ENCODE data around the gene IFT20. TPM values are rescaled to one million over a fixed set of nuclear protein-coding genes. Genes with fewer than 3 reads are reported as not detected.

The IFT20 gene
- 10 to 100 TPM; 29.3 to 55.4 (median 33.8) TPM for total RNA-seq
- total RNA-seq (2013): 39.0 TPM
- 8.2 to 39.0 (median 22.4) reads per million in 29 experiments for total RNA-seq

GRCh38 chr17:28335201-28335958, at the start of gene IFT20, which contains the start of gene TNFAIP1:
Gene IFT20, minus strand, starts transcription at chr17:28335472. Its CDS starts 3,487 bp downstream, at chr17:28331985.
Gene TNFAIP1, plus strand, starts transcription at chr17:28335761. Its CDS starts 3,761 bp downstream, at chr17:28339522.
- CTCF ChIA-PET: interaction anchor here (0.6 to 1.8 kb wide), 11 partner anchors 13 to 616 kb away, joined by 3 to 15 read pairs (median 4); partner anchors contain the start of genes LYRM9 (in 1 of the 2), POLDIP2 (in 1 of the 2) and TMEM97 (in 1 of the 2)
- Histone ChIP-seq H3K27me3 (replicated peaks in 1 of 2; ENCODE audit: control insufficient read depth in 2 of 2, extremely low read depth in 1 of 2, insufficient read depth in 2 of 2, low read length in 1 of 2) (no peaks in the 10 kb centered on the region), H3K36me3 (ENCODE audit: control insufficient read depth in 2 of 2, extremely low read depth in 1 of 2, insufficient read depth in 1 of 2, low read length in 1 of 2) (peaks cover 10 to 32% of the 10 kb centered on the region in 2 donors), H3K4me3 (ENCODE audit: control insufficient read depth in 1 of 2, extremely low read depth in 1 of 2, low read length in 1 of 2) (peak within 1 kb of the TSS; percentile 81 to 88), H3K4me1 (ENCODE audit: control insufficient read depth in 1 of 2, extremely low read depth in 1 of 2, insufficient read depth in 2 of 2, low read length in 2 of 2) (peaks cover 12 to 28% of the 10 kb centered on the region in 2 experiments), H3K9me3 (no peaks in the 10 kb centered on the region), H3K27ac (ENCODE audit: low read length) (peak within 1 kb of the TSS; percentile 77)
- ATAC-seq (replicated peaks in 1 of 4): peak; percentile 95 to 99 (median 98)
- POLR2A ChIA-PET: interaction anchor here (0.5 to 2.5 kb wide), 12 partner anchors 16 to 489 kb away, joined by 3 to 25 read pairs (median 3); partner anchors contain the start of genes POLDIP2 (in 2 of the 2), TMEM97 (in 2 of the 2), LYRM9 (in 1 of the 2) and RPL23A (in 1 of the 2)
- WGBS (ENCODE audit: insufficient coverage): under 1% methylated on average over 62 of the region's 62 CpGs
- peaks cover 49 to 54% (median 50%) of the 10 kb centered on the region in 3 donors for H3K4me1 Mint-ChIP-seq
- no peaks in the 10 kb centered on the region for H3K9me3 Mint-ChIP-seq
- peak within 1 kb of the TSS; percentile 95 to 98 (median 96) for H3K4me3 Mint-ChIP-seq
- peaks cover 20% of the 10 kb centered on the region for H3K36me3 Mint-ChIP-seq
- H3K27ac Mint-ChIP-seq: peak within 1 kb of the TSS; percentile 87 to 90
- DNase-seq: peak; percentile 88 to 99 (median 98)
- no peaks in the 10 kb centered on the region for H3K27me3 Mint-ChIP-seq

- no peaks in the 10 kb centered on the region for H3K9me3 Mint-ChIP-seq
- ATAC-seq (replicated peaks in 1 of 4): peak; percentile 15 to 20 (median 18)
- peak overlapping the region; percentile 88 to 91 (median 89) for H3K4me3 Mint-ChIP-seq
- peak overlapping the region; percentile 87 to 96 for H3K4me3 ChIP-seq (ENCODE audit: control insufficient read depth in 1 of 2, extremely low read depth in 1 of 2, low read length in 1 of 2)
- H3K27ac ChIP-seq (ENCODE audit: low read length): peak overlapping the region; percentile 45
- peaks cover 10 to 11% of the 10 kb centered on the region in 2 experiments for H3K27me3 ChIP-seq (replicated peaks in 1 of 2; ENCODE audit: control insufficient read depth in 2 of 2, extremely low read depth in 1 of 2, insufficient read depth in 2 of 2, low read length in 1 of 2)
- no peaks in the 10 kb centered on the region for H3K9me3 ChIP-seq
- peaks cover 2 to 29% of the 10 kb centered on the region in 2 experiments for H3K4me1 ChIP-seq (ENCODE audit: control insufficient read depth in 1 of 2, extremely low read depth in 1 of 2, insufficient read depth in 2 of 2, low read length in 2 of 2)
- 10% methylated on average over 28 of the region's 29 CpGs for WGBS (ENCODE audit: insufficient coverage)
- POLR2A ChIA-PET: no interaction called here
- peaks cover 4 to 6% of the 10 kb centered on the region in 2 donors for H3K27me3 Mint-ChIP-seq
- DNase-seq: no peak
- peaks cover 16% of the 10 kb centered on the region for H3K36me3 Mint-ChIP-seq
- CTCF ChIA-PET: no interaction called here
- H3K36me3 ChIP-seq (ENCODE audit: control insufficient read depth in 2 of 2, extremely low read depth in 1 of 2, insufficient read depth in 1 of 2, low read length in 1 of 2): peaks cover 4 to 12% of the 10 kb centered on the region in 2 donors
- peak overlapping the region; percentile 27 to 81 for H3K27ac Mint-ChIP-seq
- peaks cover 29 to 48% (median 45%) of the 10 kb centered on the region in 3 donors for H3K4me1 Mint-ChIP-seq
Measured at GRCh38 chr17:28385037-28385400, 49.7 kb upstream of the IFT20 start.

- H3K36me3 ChIP-seq (ENCODE audit: control insufficient read depth in 2 of 2, extremely low read depth in 1 of 2, insufficient read depth in 1 of 2, low read length in 1 of 2): peaks cover 4 to 7% of the 10 kb centered on the region in 2 donors
- H3K4me1 ChIP-seq (ENCODE audit: control insufficient read depth in 1 of 2, extremely low read depth in 1 of 2, insufficient read depth in 2 of 2, low read length in 2 of 2): peaks cover 2 to 29% of the 10 kb centered on the region in 2 experiments
- CTCF ChIA-PET: interaction anchor here in 1 of 2 donors (0.6 kb wide), 1 partner anchor 27 kb away, joined by 3 read pairs; the partner anchor contains the start of gene POLDIP2
- WGBS (ENCODE audit: insufficient coverage): 3% methylated on average over 50 of the region's 56 CpGs
- POLR2A ChIA-PET: interaction anchor here in 1 of 2 donors (1.0 kb wide), 1 partner anchor 27 kb away, joined by 3 read pairs; the partner anchor contains the start of gene POLDIP2
- no peaks in the 10 kb centered on the region for H3K9me3 Mint-ChIP-seq
- H3K27me3 Mint-ChIP-seq: peaks cover 4 to 6% of the 10 kb centered on the region in 2 donors
- peaks cover 11% of the 10 kb centered on the region for H3K36me3 Mint-ChIP-seq
- H3K27me3 ChIP-seq (replicated peaks in 1 of 2; ENCODE audit: control insufficient read depth in 2 of 2, extremely low read depth in 1 of 2, insufficient read depth in 2 of 2, low read length in 1 of 2): peaks cover 10 to 11% of the 10 kb centered on the region in 2 experiments
- peak; percentile 90 to 94 (median 93) for ATAC-seq (replicated peaks in 1 of 4)
- H3K9me3 ChIP-seq: no peaks in the 10 kb centered on the region
- H3K4me1 Mint-ChIP-seq: peaks cover 29 to 45% (median 45%) of the 10 kb centered on the region in 3 donors
- H3K4me3 ChIP-seq (ENCODE audit: control insufficient read depth in 1 of 2, extremely low read depth in 1 of 2, low read length in 1 of 2): peak overlapping the region; percentile 87 to 96
- peak; percentile 36 to 69 (median 52) for DNase-seq
- H3K4me3 Mint-ChIP-seq: peak overlapping the region; percentile 88 to 91 (median 89)
- H3K27ac ChIP-seq (ENCODE audit: low read length): peak overlapping the region; percentile 45
- H3K27ac Mint-ChIP-seq: peak overlapping the region; percentile 69 to 81
Measured at GRCh38 chr17:28384281-28385036, 49.2 kb upstream of the IFT20 start.

GRCh38 chr17:28381141-28381825, 46.0 kb upstream of the IFT20 start:
- POLR2A ChIA-PET: no interaction called here
- ATAC-seq (replicated peaks in 1 of 4): no peak
- peaks cover 10 to 11% of the 10 kb centered on the region in 2 experiments for H3K27me3 ChIP-seq (replicated peaks in 1 of 2; ENCODE audit: control insufficient read depth in 2 of 2, extremely low read depth in 1 of 2, insufficient read depth in 2 of 2, low read length in 1 of 2)
- Mint-ChIP-seq H3K4me3 (peak overlapping the region; percentile 14 to 51 (median 28)), H3K4me1 (peaks cover 29 to 42% (median 38%) of the 10 kb centered on the region in 3 donors), H3K36me3 (peaks cover 9% of the 10 kb centered on the region), H3K27ac (no peak overlapping the region), H3K27me3 (peaks cover 4 to 6% of the 10 kb centered on the region in 2 donors), H3K9me3 (no peaks in the 10 kb centered on the region)
- no peak overlapping the region for H3K27ac ChIP-seq (ENCODE audit: low read length)
- H3K4me3 ChIP-seq (ENCODE audit: control insufficient read depth in 1 of 2, extremely low read depth in 1 of 2, low read length in 1 of 2): no peak overlapping the region
- no peaks in the 10 kb centered on the region for H3K36me3 ChIP-seq (ENCODE audit: control insufficient read depth in 2 of 2, extremely low read depth in 1 of 2, insufficient read depth in 1 of 2, low read length in 1 of 2)
- peaks cover 2 to 29% of the 10 kb centered on the region in 2 experiments for H3K4me1 ChIP-seq (ENCODE audit: control insufficient read depth in 1 of 2, extremely low read depth in 1 of 2, insufficient read depth in 2 of 2, low read length in 2 of 2)
- H3K9me3 ChIP-seq: no peaks in the 10 kb centered on the region
- WGBS (ENCODE audit: insufficient coverage): 46% methylated on average over 69 of the region's 72 CpGs
- peak in 3 of 35 experiments; percentile 6 to 27 (median 23) for DNase-seq
- CTCF ChIA-PET: interaction anchor here in 1 of 2 donors (0.6 to 0.9 kb wide), 2 partner anchors 24 to 49 kb away, joined by 4 to 6 read pairs; partner anchors contain the start of gene POLDIP2

- Histone ChIP-seq H3K4me3 (ENCODE audit: control insufficient read depth in 1 of 2, extremely low read depth in 1 of 2, low read length in 1 of 2) (no peak overlapping the region), H3K27ac (ENCODE audit: low read length) (no peak overlapping the region), H3K27me3 (replicated peaks in 1 of 2; ENCODE audit: control insufficient read depth in 2 of 2, extremely low read depth in 1 of 2, insufficient read depth in 2 of 2, low read length in 1 of 2) (peaks cover 10 to 11% of the 10 kb centered on the region in 2 experiments), H3K9me3 (no peaks in the 10 kb centered on the region), H3K4me1 (ENCODE audit: control insufficient read depth in 1 of 2, extremely low read depth in 1 of 2, insufficient read depth in 2 of 2, low read length in 2 of 2) (peaks cover 2 to 21% of the 10 kb centered on the region in 2 experiments), H3K36me3 (ENCODE audit: control insufficient read depth in 2 of 2, extremely low read depth in 1 of 2, insufficient read depth in 1 of 2, low read length in 1 of 2) (no peaks in the 10 kb centered on the region)
- DNase-seq (no peak), ATAC-seq (replicated peaks in 1 of 4) (no peak)
- ChIA-PET CTCF (interaction anchor here (0.6 to 0.7 kb wide), 2 partner anchors 306 to 436 kb away, joined by 3 read pairs; no protein-coding TSS in a partner anchor), POLR2A (no interaction called here)
- peak overlapping the region in 1 of 3 donors; percentile 51 for H3K4me3 Mint-ChIP-seq
- H3K27ac Mint-ChIP-seq: no peak overlapping the region
- WGBS (ENCODE audit: insufficient coverage): 84% methylated on average over 7 of the region's 10 CpGs
- H3K36me3 Mint-ChIP-seq: peaks cover 9% of the 10 kb centered on the region
- peaks cover 21 to 32% (median 29%) of the 10 kb centered on the region in 3 donors for H3K4me1 Mint-ChIP-seq
- peaks cover 4 to 6% of the 10 kb centered on the region in 2 donors for H3K27me3 Mint-ChIP-seq
- no peaks in the 10 kb centered on the region for H3K9me3 Mint-ChIP-seq
Measured at GRCh38 chr17:28379814-28380801, 44.8 kb upstream of the IFT20 start.

Data from T-cell (primary cell).